ENCODE data around the gene DNAJC13. TPM values are rescaled to one million over a fixed set of nuclear protein-coding genes. Genes with fewer than 3 reads are reported as not detected.

The DNAJC13 gene
- total and polyA plus RNA-seq, 2 of the 8 experiments (the other 6 are each of a cell fraction or from before 2014, with no cell fraction given): 7.9 to 28.8 TPM

GRCh38 chr3:132380920-132381319, 36.4 kb upstream of the DNAJC13 start (continued):
- no peak for TF ChIP-seq CHD7 (IDR thresholded peaks at IDR 0.05; ENCODE audit: insufficient replicate concordance, low read length)
